GM19468 (cell line): Measurements from ENCODE around the gene B3GALT5.
"Not testable (repeated sequence)": the region's sequence is repeated elsewhere in the genome, so short reads cannot be mapped to it uniquely, and the experiment has no call there.

Experiments used
- ATAC-seq: cut with Tn5 transposase; IDR thresholded peaks from one replicate; pipeline ENCODE4 v1.9.1; 2021; ENCODE audit warnings: mild to moderate bottlenecking, moderate library complexity, moderate number of reproducible peaks; ENCODE audit not compliant: unreplicated experiment; ENCODE audit errors: extremely low read depth

B3GALT5 gene

GRCh38 chr21:39612233-39613040, at the start of gene B3GALT5:
TSS of gene B3GALT5 (plus strand) at chr21:39612940. CDS start at chr21:39660560, 47,620 bp downstream.
- no peak for ATAC-seq

GRCh38 chr21:39564200-39564599, 48.5 kb upstream of the B3GALT5 start:
- ATAC-seq, result no peak

GRCh38 chr21:39567180-39567972, 45.4 kb upstream of the B3GALT5 start:
- no peak for ATAC-seq

GRCh38 chr21:39568361-39568760, 44.4 kb upstream of the B3GALT5 start:
- no peak for ATAC-seq

GRCh38 chr21:39575775-39576174, 37.0 kb upstream of the B3GALT5 start:
- no peak for ATAC-seq

- no peak for ATAC-seq
Measured at GRCh38 chr21:39576518-39577128, 36.1 kb upstream of the B3GALT5 start.

GRCh38 chr21:39579734-39580332, 32.9 kb upstream of the B3GALT5 start:
- ATAC-seq, result no peak

GRCh38 chr21:39580744-39581143, 32.0 kb upstream of the B3GALT5 start:
- no peak for ATAC-seq

GRCh38 chr21:39581414-39581813, 31.3 kb upstream of the B3GALT5 start:
- no peak for ATAC-seq

GRCh38 chr21:39582749-39583148, 30.0 kb upstream of the B3GALT5 start:
- no peak for ATAC-seq

- not testable (repeated sequence) for ATAC-seq
Measured at GRCh38 chr21:39583586-39583985, 29.2 kb upstream of the B3GALT5 start.

GRCh38 chr21:39587376-39587775, 25.4 kb upstream of the B3GALT5 start:
- no peak for ATAC-seq

- ATAC-seq, result no peak
Measured at GRCh38 chr21:39588884-39589283, 23.9 kb upstream of the B3GALT5 start.

- ATAC-seq, result no peak
Measured at GRCh38 chr21:39593522-39593921, 19.2 kb upstream of the B3GALT5 start.

- no peak for ATAC-seq
Measured at GRCh38 chr21:39595465-39595864, 17.3 kb upstream of the B3GALT5 start.

GRCh38 chr21:39597595-39597994, 15.1 kb upstream of the B3GALT5 start:
- ATAC-seq, result no peak

- ATAC-seq, result no peak
Measured at GRCh38 chr21:39599191-39599970, 13.4 kb upstream of the B3GALT5 start.

- ATAC-seq, result no peak
Measured at GRCh38 chr21:39601187-39601928, 11.4 kb upstream of the B3GALT5 start.

- ATAC-seq, result no peak
Measured at GRCh38 chr21:39602076-39602689, 10.6 kb upstream of the B3GALT5 start.
